WI38 (cell line): ENCODE measurements around the gene SHQ1.

Source experiments
- H3K4me3 ChIP-seq: 2 replicates; pipeline ENCODE4 v1.5.1; 2011; ENCODE audit warnings: low read depth, mild to moderate bottlenecking, control low read depth, low read length
- CTCF ChIP-seq: IDR thresholded peaks from 2 replicates; pipeline ENCODE4 v1.5.1; 2012; ENCODE audit warnings: low read depth, mild to moderate bottlenecking, control low read depth, low read length

The SHQ1 gene

DNA sequence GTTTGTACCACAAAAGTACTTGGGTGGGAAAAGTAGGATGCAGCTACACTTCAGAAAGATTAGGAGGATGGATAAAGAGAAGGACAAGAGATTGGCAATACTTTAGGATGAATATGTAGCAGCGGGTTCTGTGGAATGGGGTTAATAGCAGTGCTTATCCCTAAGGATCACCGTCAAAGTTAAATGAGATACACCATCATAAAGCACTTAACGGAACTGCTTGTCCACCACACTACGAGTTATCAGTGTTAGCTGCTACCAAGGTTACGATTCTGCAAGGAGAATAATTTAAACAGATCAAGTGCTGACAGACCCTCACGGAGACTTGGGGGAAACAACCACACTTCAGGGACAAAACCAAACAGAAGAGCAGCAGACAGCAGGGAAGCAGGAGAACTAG lies 963 bp downstream of the SHQ1 start:
- peak overlapping the region; percentile 97 for H3K4me3 ChIP-seq
- TF ChIP-seq CTCF = no peak

DNA sequence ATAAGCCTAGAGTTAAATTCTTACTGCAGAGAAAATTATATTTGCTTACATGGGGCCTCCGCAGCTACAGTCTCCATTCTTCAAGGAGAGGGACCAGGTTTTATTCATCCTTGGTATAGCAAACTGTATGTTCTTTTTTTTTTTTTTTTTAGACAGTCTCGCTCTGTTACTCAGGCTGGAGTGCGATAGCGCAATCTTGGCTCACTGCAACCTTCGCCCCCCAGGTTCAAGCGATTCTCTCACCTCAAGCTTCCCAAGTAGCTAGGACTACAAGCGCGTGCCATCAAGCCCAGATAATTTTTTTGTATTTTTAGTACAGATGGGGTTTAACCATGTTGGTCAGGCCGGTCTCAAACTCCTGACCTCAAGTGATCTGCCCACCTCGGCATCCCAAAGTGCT lies 2.1 kb downstream of the SHQ1 start:
- H3K4me3 ChIP-seq = no peak overlapping the region
- TF ChIP-seq CTCF = no peak

DNA sequence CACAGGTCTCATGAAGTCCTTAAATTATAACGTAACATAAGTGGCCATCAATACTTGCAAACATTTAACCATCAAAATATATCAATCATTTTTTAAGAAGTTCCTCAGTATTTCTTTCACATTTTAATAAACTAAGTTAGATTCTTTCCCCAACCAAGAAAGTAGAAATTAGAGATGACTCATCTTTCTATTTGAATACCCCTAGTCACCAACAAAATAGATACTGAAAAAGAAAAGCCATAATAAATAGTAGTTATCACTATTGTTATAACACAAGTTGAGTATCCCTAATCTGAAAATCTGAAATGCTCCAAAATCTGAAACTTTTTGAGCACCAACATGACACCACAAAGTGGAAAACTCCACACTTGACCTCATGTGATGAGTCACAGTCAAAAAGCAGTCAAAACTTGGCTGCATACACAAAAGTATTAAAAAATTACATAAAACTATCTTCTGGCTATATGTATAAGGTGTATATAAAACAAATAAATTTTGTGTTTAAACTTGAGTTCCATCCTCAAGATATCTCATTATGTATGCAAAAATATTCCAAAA lies 3.7 kb downstream of the SHQ1 start:
- no peak for TF ChIP-seq CTCF
- no peak overlapping the region for H3K4me3 ChIP-seq

DNA sequence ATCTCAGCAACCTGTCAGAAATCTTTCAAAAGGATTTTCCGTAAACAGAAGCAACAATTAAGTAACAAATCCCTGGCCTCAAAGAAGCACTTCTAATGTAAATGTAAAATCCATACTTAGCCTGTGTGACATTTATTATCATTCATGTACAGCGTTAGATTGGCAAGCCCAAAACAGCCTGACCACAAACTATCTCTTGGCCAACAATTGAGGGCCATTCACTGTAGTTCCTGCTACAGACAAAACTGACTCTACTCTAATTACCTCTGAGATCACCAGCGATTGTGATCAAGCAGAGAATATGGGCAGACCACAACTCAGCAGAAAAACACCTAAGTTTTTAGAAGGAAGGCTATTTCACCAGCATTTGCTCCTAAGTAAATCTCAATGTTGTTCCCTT lies 9.2 kb downstream of the SHQ1 start:
- TF ChIP-seq CTCF = no peak
- H3K4me3 ChIP-seq = no peak overlapping the region

DNA sequence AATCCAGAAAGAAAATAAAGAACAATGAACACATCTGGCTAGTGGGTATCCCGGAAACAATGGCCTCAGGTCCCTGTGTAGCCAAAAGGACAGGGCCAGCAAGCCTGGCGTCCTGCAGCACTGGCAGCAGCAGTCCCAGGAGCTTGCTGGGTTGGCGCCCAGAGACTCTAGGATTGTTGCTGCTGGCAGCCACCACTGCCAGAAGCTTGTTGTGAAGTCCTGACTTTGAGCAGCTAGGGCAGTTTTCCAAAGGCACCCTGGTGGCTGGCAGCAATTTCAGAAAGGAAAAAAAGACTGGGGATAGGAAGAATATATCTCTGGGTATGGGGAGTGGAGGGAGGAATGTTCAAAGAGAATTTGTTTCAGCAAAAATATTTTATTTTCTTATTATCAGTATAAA lies 11.3 kb downstream of the SHQ1 start:
- no peak for TF ChIP-seq CTCF
- H3K4me3 ChIP-seq = no peak overlapping the region

DNA sequence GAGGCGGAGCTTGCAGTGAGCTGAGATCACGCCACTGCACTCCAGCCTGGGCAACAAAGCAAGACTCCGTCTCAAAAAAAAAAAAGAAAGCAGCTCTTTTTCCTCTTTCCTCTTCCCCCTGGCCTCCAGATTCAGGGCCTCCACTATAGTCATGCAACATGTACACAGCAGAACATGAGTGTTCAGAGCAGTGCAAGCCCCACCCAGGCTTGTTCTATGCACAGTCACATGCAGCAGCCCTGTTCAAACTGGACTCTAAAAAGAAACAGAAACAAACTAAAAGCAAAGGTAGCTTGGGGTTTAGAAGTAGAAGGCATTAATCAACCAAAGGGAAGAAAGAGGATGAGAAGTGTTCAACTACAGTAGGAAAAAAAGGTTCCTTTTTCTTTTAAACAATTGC lies 11.8 kb downstream of the SHQ1 start:
- H3K4me3 ChIP-seq = no peak overlapping the region
- TF ChIP-seq CTCF = no peak

DNA sequence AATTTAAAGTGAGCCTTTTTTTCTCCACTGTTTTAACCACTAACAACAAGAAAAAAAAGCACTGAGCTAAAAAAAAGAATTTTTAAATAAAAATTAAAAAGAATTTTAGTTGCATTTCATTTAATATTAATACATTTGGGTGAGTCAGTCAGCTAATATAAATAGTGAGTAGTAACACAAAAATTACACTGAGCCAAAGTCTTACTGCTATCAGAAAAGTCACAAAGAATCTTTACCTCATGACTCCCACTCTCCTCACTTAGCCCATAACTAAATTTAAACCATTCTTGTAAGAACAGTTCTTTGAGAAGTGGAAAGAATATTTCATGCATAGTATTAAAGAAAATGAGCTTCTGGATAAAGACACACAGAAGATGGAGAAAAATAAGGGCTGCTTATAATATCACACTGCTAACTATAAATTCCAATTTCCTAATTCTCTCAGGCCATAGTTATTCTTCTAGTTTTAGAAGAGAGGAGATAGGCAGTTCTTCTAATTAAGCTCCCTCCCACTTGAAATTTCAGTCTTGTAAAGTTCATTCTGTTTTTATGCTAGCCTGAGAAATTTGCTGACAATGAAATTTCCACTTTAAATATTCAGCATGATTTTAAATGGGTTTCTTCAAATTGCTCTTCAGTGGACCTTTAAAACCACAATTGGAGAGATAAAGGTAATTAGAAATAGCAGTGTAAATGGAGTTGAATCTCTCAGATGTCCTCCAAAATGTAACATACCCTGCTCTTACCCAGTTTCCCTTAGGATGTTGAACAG lies 17.6 kb downstream of the SHQ1 start:
- no peak for TF ChIP-seq CTCF
- no peak overlapping the region for H3K4me3 ChIP-seq
